Measurements from ENCODE around the gene PLXDC1. TPM values are rescaled to one million over a fixed set of nuclear protein-coding genes. Genes with fewer than 3 reads are reported as not detected.

The PLXDC1 gene
- total RNA-seq = 0.46 and 1.0 TPM in 2 replicates

GRCh38 chr17:39151150-39151942 is at the start of gene PLXDC1:
Gene PLXDC1 (minus strand): TSS chr17:39151637. CDS start chr17:39151437, 200 bp downstream.
- no peak for DNase-seq (ENCODE audit: low spot score)
- peaks cover 16% of the 10 kb centered on the region for H3K4me1 Mint-ChIP-seq (ENCODE audit: low read depth)
- H3K4me3 Mint-ChIP-seq (ENCODE audit: low read depth) = peak within 1 kb of the TSS; percentile 95
- H3K27ac Mint-ChIP-seq = no peak within 1 kb of the TSS
- H3K27me3 Mint-ChIP-seq (ENCODE audit: low read depth) = peaks cover 29% of the 10 kb centered on the region
- H3K9me3 Mint-ChIP-seq = no peaks in the 10 kb centered on the region
- intact Hi-C loops (cut with micrococcal nuclease) = loop anchor here (5.0 kb wide), 8 partner anchors 46 to 399 kb away; partner anchors contain the start of genes CACNB1, LASP1, PIP4K2B and PSMB3
- H3K36me3 Mint-ChIP-seq (ENCODE audit: low read depth) = no peaks in the 10 kb centered on the region

GRCh38 chr17:39200957-39201510 is 49.6 kb upstream of the PLXDC1 start:
- Mint-ChIP-seq H3K36me3 (ENCODE audit: low read depth) (peaks cover 56% of the 10 kb centered on the region), H3K27ac (peak overlapping the region; percentile 98), H3K27me3 (ENCODE audit: low read depth) (no peaks in the 10 kb centered on the region), H3K4me1 (ENCODE audit: low read depth) (peaks cover 34% of the 10 kb centered on the region), H3K4me3 (ENCODE audit: low read depth) (peak overlapping the region; percentile 96), H3K9me3 (no peaks in the 10 kb centered on the region)
- intact Hi-C loops (cut with micrococcal nuclease) = no loop called here
- DNase-seq (ENCODE audit: low spot score) = no peak

- no peaks in the 10 kb centered on the region for H3K27me3 Mint-ChIP-seq (ENCODE audit: low read depth)
- H3K36me3 Mint-ChIP-seq (ENCODE audit: low read depth) = peaks cover 56% of the 10 kb centered on the region
- DNase-seq (ENCODE audit: low spot score) = peak; percentile 78
- peak within 1 kb of the TSS; percentile 96 for H3K4me3 Mint-ChIP-seq (ENCODE audit: low read depth)
- H3K4me1 Mint-ChIP-seq (ENCODE audit: low read depth) = peaks cover 38% of the 10 kb centered on the region
- peak within 1 kb of the TSS; percentile 98 for H3K27ac Mint-ChIP-seq
- H3K9me3 Mint-ChIP-seq = no peaks in the 10 kb centered on the region
- intact Hi-C loops (cut with micrococcal nuclease) = no loop called here
Measured at GRCh38 chr17:39200070-39200879, 48.8 kb upstream of the PLXDC1 start, which contains the start of gene RPL19. Gene RPL19 (plus strand): TSS chr17:39200283. CDS start chr17:39200345, 62 bp downstream.

GRCh38 chr17:39199820-39200069 is 48.3 kb upstream of the PLXDC1 start:
- Mint-ChIP-seq H3K4me3 (ENCODE audit: low read depth) (peak overlapping the region; percentile 96), H3K27ac (peak overlapping the region; percentile 98), H3K9me3 (no peaks in the 10 kb centered on the region), H3K36me3 (ENCODE audit: low read depth) (peaks cover 51% of the 10 kb centered on the region), H3K27me3 (ENCODE audit: low read depth) (no peaks in the 10 kb centered on the region), H3K4me1 (ENCODE audit: low read depth) (peaks cover 42% of the 10 kb centered on the region)
- DNase-seq (ENCODE audit: low spot score) = peak; percentile 84
- intact Hi-C loops (cut with micrococcal nuclease) = loop anchor here (2.0 to 5.0 kb wide), 2 partner anchors 47 to 447 kb away; partner anchors contain the start of genes PLXDC1 and PSMB3

GRCh38 chr17:39198186-39198566 is 46.7 kb upstream of the PLXDC1 start:
- no peak for DNase-seq (ENCODE audit: low spot score)
- Mint-ChIP-seq H3K27ac (peak overlapping the region; percentile 62), H3K9me3 (no peaks in the 10 kb centered on the region), H3K36me3 (ENCODE audit: low read depth) (peaks cover 42% of the 10 kb centered on the region), H3K4me3 (ENCODE audit: low read depth) (peak overlapping the region; percentile 82), H3K27me3 (ENCODE audit: low read depth) (no peaks in the 10 kb centered on the region), H3K4me1 (ENCODE audit: low read depth) (peaks cover 40% of the 10 kb centered on the region)
- intact Hi-C loops (cut with micrococcal nuclease) = loop anchor here (2.0 to 5.0 kb wide), 2 partner anchors 46 to 445 kb away; partner anchors contain the start of genes PLXDC1 and PSMB3

GRCh38 chr17:39197380-39198185 is 46.1 kb upstream of the PLXDC1 start, which contains the start of gene CACNB1:
Gene CACNB1 (minus strand): TSS chr17:39197669. CDS start chr17:39197495, 174 bp downstream.
- Mint-ChIP-seq H3K4me3 (ENCODE audit: low read depth) (peak within 1 kb of the TSS; percentile 82), H3K4me1 (ENCODE audit: low read depth) (peaks cover 37% of the 10 kb centered on the region), H3K9me3 (no peaks in the 10 kb centered on the region), H3K36me3 (ENCODE audit: low read depth) (peaks cover 42% of the 10 kb centered on the region), H3K27me3 (ENCODE audit: low read depth) (no peaks in the 10 kb centered on the region), H3K27ac (peak within 1 kb of the TSS; percentile 64)
- intact Hi-C loops (cut with micrococcal nuclease) = loop anchor here (2.0 to 5.0 kb wide), 2 partner anchors 45 to 445 kb away; partner anchors contain the start of genes PLXDC1 and PSMB3
- DNase-seq (ENCODE audit: low spot score) = peak; percentile 66

- Mint-ChIP-seq H3K27ac (no peak overlapping the region), H3K4me1 (ENCODE audit: low read depth) (peaks cover 32% of the 10 kb centered on the region), H3K4me3 (ENCODE audit: low read depth) (peak overlapping the region; percentile 82), H3K27me3 (ENCODE audit: low read depth) (no peaks in the 10 kb centered on the region), H3K36me3 (ENCODE audit: low read depth) (peaks cover 38% of the 10 kb centered on the region), H3K9me3 (no peaks in the 10 kb centered on the region)
- intact Hi-C loops (cut with micrococcal nuclease) = loop anchor here (5.0 kb wide), 1 partner anchor 45 kb away; the partner anchor contains the start of gene PLXDC1
- no peak for DNase-seq (ENCODE audit: low spot score)
Measured at GRCh38 chr17:39196808-39197291, 45.4 kb upstream of the PLXDC1 start.

GRCh38 chr17:39196241-39196807 is 44.9 kb upstream of the PLXDC1 start:
- no peak for DNase-seq (ENCODE audit: low spot score)
- H3K36me3 Mint-ChIP-seq (ENCODE audit: low read depth) = peaks cover 36% of the 10 kb centered on the region
- H3K4me1 Mint-ChIP-seq (ENCODE audit: low read depth) = peaks cover 29% of the 10 kb centered on the region
- H3K27ac Mint-ChIP-seq = peak overlapping the region; percentile 64
- H3K27me3 Mint-ChIP-seq (ENCODE audit: low read depth) = no peaks in the 10 kb centered on the region
- H3K4me3 Mint-ChIP-seq (ENCODE audit: low read depth) = peak overlapping the region; percentile 72
- intact Hi-C loops (cut with micrococcal nuclease) = loop anchor here (5.0 kb wide), 1 partner anchor 44 kb away; the partner anchor contains the start of gene PLXDC1
- H3K9me3 Mint-ChIP-seq = no peaks in the 10 kb centered on the region

- Mint-ChIP-seq H3K4me1 (ENCODE audit: low read depth) (peaks cover 25% of the 10 kb centered on the region), H3K36me3 (ENCODE audit: low read depth) (peaks cover 32% of the 10 kb centered on the region), H3K9me3 (no peaks in the 10 kb centered on the region), H3K27ac (peak overlapping the region; percentile 10), H3K4me3 (ENCODE audit: low read depth) (peak overlapping the region; percentile 72), H3K27me3 (ENCODE audit: low read depth) (no peaks in the 10 kb centered on the region)
- intact Hi-C loops (cut with micrococcal nuclease) = loop anchor here (5.0 kb wide), 1 partner anchor 43 kb away; the partner anchor contains the start of gene PLXDC1
- no peak for DNase-seq (ENCODE audit: low spot score)
Measured at GRCh38 chr17:39195568-39196160, 44.2 kb upstream of the PLXDC1 start.

- Mint-ChIP-seq H3K4me3 (ENCODE audit: low read depth) (peak overlapping the region; percentile 72), H3K27me3 (ENCODE audit: low read depth) (no peaks in the 10 kb centered on the region), H3K9me3 (no peaks in the 10 kb centered on the region), H3K4me1 (ENCODE audit: low read depth) (peaks cover 25% of the 10 kb centered on the region), H3K27ac (no peak overlapping the region), H3K36me3 (ENCODE audit: low read depth) (peaks cover 26% of the 10 kb centered on the region)
- intact Hi-C loops (cut with micrococcal nuclease) = loop anchor here (5.0 kb wide), 1 partner anchor 43 kb away; the partner anchor contains the start of gene PLXDC1
- DNase-seq (ENCODE audit: low spot score) = no peak
Measured at GRCh38 chr17:39194985-39195524, 43.6 kb upstream of the PLXDC1 start.
